IMR-90 (cell line): ENCODE results near the gene DHH. TPM values are rescaled to one million over a fixed set of nuclear protein-coding genes. Genes with fewer than 3 reads are reported as not detected.

Experiments
- ATAC-seq: fragments of 200-7000 bp; cut with Tn5 transposase; 2 replicates; pipeline ENCODE4 v1.9.1; 2020; ENCODE audit warnings: low read depth, mild to moderate bottlenecking, moderate library complexity
- BruUV-seq: library from RNA; stranded (reverse); fragments of 400-500 nt; replicated peaks from 2 replicates; lab custom pipeline; 2021; lab: Mats Ljungman, UMichigan
- CTCF ChIA-PET: fragments of 300-600 bp; formaldehyde crosslinking; extraction: SDS; loops from one replicate; lab custom pipeline; 2021; ENCODE audit warnings: antibody characterized with exemption; lab: Yijun Ruan, JAX
- POLR2A ChIA-PET: fragments of 300-600 bp; sonication (Branson Sonifier 250); formaldehyde crosslinking; loops from one replicate; lab custom pipeline; 2022; ENCODE audit warnings: antibody characterized with exemption; ENCODE audit not compliant: unreplicated experiment; lab: Charles Lee
- DNase-seq: peaks from one replicate; pipeline ENCODE4 v3.0.0; 2013
- H2AFZ ChIP-seq: replicated peaks from 2 replicates; pipeline ENCODE3; 2013; ENCODE audit warnings: low read length, mild to moderate bottlenecking; ENCODE audit not compliant: poor library complexity
- H2AK5ac ChIP-seq: 2 replicates; pipeline ENCODE4 v1.6.1; 2013; ENCODE audit warnings: low read depth, low read length, inconsistent platforms
- H2AK9ac ChIP-seq: replicated peaks from 2 replicates; pipeline ENCODE3; 2013; ENCODE audit warnings: mild to moderate bottlenecking, low read depth, low read length, moderate library complexity; ENCODE audit not compliant: poor library complexity
- H2BK120ac ChIP-seq: 2 replicates; pipeline ENCODE4 v1.6.1; 2013; ENCODE audit warnings: low read depth, low read length, inconsistent platforms
- H2BK15ac ChIP-seq: 3 replicates; pipeline ENCODE4 v1.6.1; 2013; ENCODE audit warnings: low read depth, low read length, inconsistent platforms
- H2BK20ac ChIP-seq: 2 replicates; pipeline ENCODE4 v1.6.1; 2013; ENCODE audit warnings: low read depth, mild to moderate bottlenecking, inconsistent platforms, low read length, moderate library complexity
- H2BK5ac ChIP-seq: 2 replicates; pipeline ENCODE4 v1.6.1; 2013; ENCODE audit warnings: mild to moderate bottlenecking, low read depth, low read length, inconsistent platforms; ENCODE audit not compliant: poor library complexity, severe bottlenecking
- H3K14ac ChIP-seq: replicated peaks from 2 replicates; pipeline ENCODE4 v1.6.1; 2013; ENCODE audit warnings: low read depth, low read length, inconsistent platforms
- H3K18ac ChIP-seq: 2 replicates; pipeline ENCODE4 v1.6.1; 2013; ENCODE audit warnings: low read depth, low read length, control low read depth
- H3K23ac ChIP-seq: 2 replicates; pipeline ENCODE4 v1.6.1; 2013; ENCODE audit warnings: low read depth, low read length, inconsistent platforms
- H3K27ac ChIP-seq: 2 replicates; pipeline ENCODE4 v1.5.1; 2013; ENCODE audit warnings: mild to moderate bottlenecking, control low read depth, low read length; ENCODE audit not compliant: insufficient read depth
- H3K27me3 ChIP-seq: 2 replicates; pipeline ENCODE4 v1.6.1; 2013; ENCODE audit warnings: low read length; ENCODE audit not compliant: control insufficient read depth, insufficient read depth
- H3K36me3 ChIP-seq: 2 replicates; pipeline ENCODE4 v1.6.1; 2013; ENCODE audit warnings: low read length, mixed read lengths; ENCODE audit not compliant: control insufficient read depth, insufficient read depth
- H3K4ac ChIP-seq: 2 replicates; pipeline ENCODE4 v1.6.1; 2013; ENCODE audit warnings: low read depth, low read length, inconsistent platforms
- H3K4me1 ChIP-seq: 2 replicates; pipeline ENCODE4 v1.6.1; 2013; ENCODE audit warnings: low read length, mixed read lengths; ENCODE audit not compliant: control insufficient read depth, insufficient read depth
- H3K4me2 ChIP-seq: 2 replicates; pipeline ENCODE4 v1.6.1; 2013; ENCODE audit warnings: low read depth, mild to moderate bottlenecking, control low read depth, low read length, moderate library complexity
- H3K4me3 ChIP-seq: 2 replicates; pipeline ENCODE4 v1.5.1; 2013; ENCODE audit warnings: low read depth, mild to moderate bottlenecking, control low read depth, low read length, moderate library complexity; ENCODE audit not compliant: insufficient read depth
- H3K56ac ChIP-seq: 2 replicates; pipeline ENCODE4 v1.6.1; 2013; ENCODE audit warnings: low read length, inconsistent platforms; ENCODE audit not compliant: insufficient read depth; ENCODE audit errors: extremely low read depth
- H3K79me1 ChIP-seq, 2 experiments: 2 replicates each; pipeline ENCODE4 v1.6.1; 2013; ENCODE audit warnings: low read length in 2 of 2, inconsistent platforms in 1 of 2, low read depth in 1 of 2
- H3K9ac ChIP-seq: 2 replicates; pipeline ENCODE4 v1.6.1; 2013; ENCODE audit warnings: low read depth, low read length, control low read depth
- H3K9me1 ChIP-seq: 2 replicates; pipeline ENCODE4 v1.6.1; 2013; ENCODE audit warnings: low read length, inconsistent platforms; ENCODE audit not compliant: insufficient read depth
- H3K9me3 ChIP-seq: 2 replicates; pipeline ENCODE4 v1.6.1; 2013; ENCODE audit warnings: low read length; ENCODE audit not compliant: control insufficient read depth, insufficient read depth
- H4K20me1 ChIP-seq: 2 replicates; pipeline ENCODE4 v1.6.1; 2013; ENCODE audit warnings: low read length, inconsistent platforms; ENCODE audit not compliant: insufficient read depth
- H4K5ac ChIP-seq: 2 replicates; pipeline ENCODE4 v1.6.1; 2013; ENCODE audit warnings: mild to moderate bottlenecking, low read depth, low read length, control low read depth
- H4K8ac ChIP-seq, 2 experiments: 2 replicates each; pipeline ENCODE4 v1.6.1; 2013; ENCODE audit warnings: low read depth in 2 of 2, low read length in 2 of 2, control low read depth in 1 of 2, inconsistent platforms in 1 of 2
- H4K91ac ChIP-seq: 2 replicates; pipeline ENCODE4 v1.6.1; 2013; ENCODE audit warnings: low read depth, low read length, inconsistent platforms; ENCODE audit not compliant: insufficient read depth
- FOS ChIP-seq: fragments of 150-350 bp; IDR thresholded peaks from 2 replicates; pipeline ENCODE4 v1.6.1; 2016; ENCODE audit warnings: low read depth, low read length
- MAFK ChIP-seq: IDR thresholded peaks from 2 replicates; pipeline ENCODE4 v1.6.1; 2012; ENCODE audit warnings: low read depth, low read length, improper control_type of control experiment
- MXI1 ChIP-seq: IDR thresholded peaks from 2 replicates; pipeline ENCODE4 v1.6.1; 2012; ENCODE audit warnings: low read depth, mild to moderate bottlenecking, low read length, moderate library complexity, borderline replicate concordance
- NFE2L2 ChIP-seq: fragments of 150-350 bp; IDR thresholded peaks from 2 replicates; pipeline ENCODE4 v1.6.1; 2016; ENCODE audit warnings: low read depth, mild to moderate bottlenecking, low read length
- POLR2A ChIP-seq: IDR thresholded peaks from 2 replicates; pipeline ENCODE4 v1.6.1; 2012; ENCODE audit warnings: mild to moderate bottlenecking, low read depth, low read length
- RFX5 ChIP-seq: IDR thresholded peaks from 2 replicates; pipeline ENCODE4 v1.8.0; 2012; ENCODE audit warnings: low read depth, mild to moderate bottlenecking, low read length, moderate library complexity
- SMC3 ChIP-seq: fragments of 150-350 bp; IDR thresholded peaks from 2 replicates; pipeline ENCODE4 v1.6.1; 2016; ENCODE audit warnings: low read depth, mild to moderate bottlenecking, antibody characterized with exemption, low read length, moderate library complexity
- WGBS, 2 experiments: methylation state at CpG; one replicate each; pipeline versions ENCODE4 v1.1.5 to v1.1.7; 2013; ENCODE audit warnings: missing lambda C conversion rate in 2 of 2; ENCODE audit not compliant: insufficient read length in 1 of 2; ENCODE audit errors: extremely low coverage in 2 of 2; 5-methylcytosine and 5-hydroxymethylcytosine counted together
- dilution Hi-C: fragments of 300-500 bp; cut with HindIII; formaldehyde crosslinking; loops from one replicate; pipeline ENCODE4 v1.14.3; 2018; ENCODE audit warnings: low sequenced_read_pairs; ENCODE audit not compliant: unreplicated experiment
- in situ Hi-C: fragments of 300-500 bp; cut with MboI; formaldehyde crosslinking; loops from 3 replicates; pipeline ENCODE4 v1.14.3; 2019; ENCODE audit warnings: low sequenced_read_pairs, inconsistent platforms, mixed read lengths
- intact Hi-C: fragments of 100-400 bp; cut with micrococcal nuclease; formaldehyde crosslinking; loops from 2 replicates; pipeline ENCODE4 v1.10.0; 2022
- polyA plus RNA-seq, 3 experiments: library from polyadenylated mRNA; depleted of rRNA; stranded (reverse); fragments of >200 nt; gene quantifications; 2 replicates each; pipeline ENCODE4 v1.2.3, GENCODE V29; 2012; ENCODE audit warnings: low replicate concordance in 1 of 3
- total RNA-seq: library from RNA; depleted of rRNA; stranded (reverse); fragments of >200 nt; gene quantifications from 2 replicates; pipeline ENCODE4 v1.2.3, GENCODE V29; 2012
- TF ChIP-seq, protein P1 (sequence below): conservative IDR thresholded peaks from 2 replicates; pipeline ENCODE4 v1.5.1; 2012; ENCODE audit warnings: mild to moderate bottlenecking, low read depth, low read length, improper control_type of control experiment

DHH gene
- total and polyA plus RNA-seq, 2 of the 4 experiments (the other 2 are of a cell fraction), result under 0.01 to 0.07 TPM

GRCh38 chr12:49049566-49050224 lies 44.9 kb downstream of the DHH start:
- Histone ChIP-seq H2AK5ac (peak overlapping the region; percentile 85), H3K9me1 (peaks cover 12% of the 10 kb centered on the region), H4K8ac (peak overlapping the region in 1 of 2 experiments; percentile 66; a peak in 1 of 4 replicates), H3K9me3 (no peaks in the 10 kb centered on the region), H3K4me2 (peak overlapping the region; percentile 13; the same call in 1 of the 2 replicates), H3K36me3 (peaks cover 90% of the 10 kb centered on the region), H3K56ac (no peak overlapping the region), H2BK20ac (no peak overlapping the region), H4K20me1 (peaks cover 74% of the 10 kb centered on the region), H3K79me1 (peaks cover 49 to 81% of the 10 kb centered on the region in 2 experiments), H2BK15ac (no peak overlapping the region), H3K9ac (no peak overlapping the region), H3K23ac (no peak overlapping the region), H3K4me3 (no peak overlapping the region), H2BK5ac (peak overlapping the region; percentile 68), H4K91ac (no peak overlapping the region), H2BK120ac (no peak overlapping the region), H3K18ac (no peak overlapping the region), H4K5ac (no peak overlapping the region), H2AK9ac (peak overlapping the region; percentile 93), H3K14ac (peak overlapping the region; percentile 75; the same call in 1 of the 2 replicates), H3K4ac (peak overlapping the region; percentile 63; the same call in 1 of the 2 replicates), H3K27ac (peak overlapping the region; percentile 9; the same call in 1 of the 2 replicates), H3K27me3 (no peaks in the 10 kb centered on the region), H3K4me1 (peaks cover 7% of the 10 kb centered on the region), H2AFZ (peak overlapping the region; percentile 16)
- intact Hi-C loops (no loop called here), dilution Hi-C loops (no loop called here), in situ Hi-C loops (no loop called here)
- ATAC-seq (peak; percentile 95), DNase-seq (peak; percentile 76)
- POLR2A ChIA-PET, result no interaction called here
- BruUV-seq, result no TSS peak
- 43% methylated on average over 2 of the region's 20 CpGs; no CpG with 5 or more reads in 1 of the 2 experiments for WGBS, 2 experiments
- CTCF ChIA-PET, result interaction anchor here (1.0 kb wide), 1 partner anchor 14 kb away, joined by 4 read pairs; no protein-coding TSS in a partner anchor
- no peak for TF ChIP-seq NFE2L2
- TF ChIP-seq MXI1, result no peak
- TF ChIP-seq, protein P1, sequence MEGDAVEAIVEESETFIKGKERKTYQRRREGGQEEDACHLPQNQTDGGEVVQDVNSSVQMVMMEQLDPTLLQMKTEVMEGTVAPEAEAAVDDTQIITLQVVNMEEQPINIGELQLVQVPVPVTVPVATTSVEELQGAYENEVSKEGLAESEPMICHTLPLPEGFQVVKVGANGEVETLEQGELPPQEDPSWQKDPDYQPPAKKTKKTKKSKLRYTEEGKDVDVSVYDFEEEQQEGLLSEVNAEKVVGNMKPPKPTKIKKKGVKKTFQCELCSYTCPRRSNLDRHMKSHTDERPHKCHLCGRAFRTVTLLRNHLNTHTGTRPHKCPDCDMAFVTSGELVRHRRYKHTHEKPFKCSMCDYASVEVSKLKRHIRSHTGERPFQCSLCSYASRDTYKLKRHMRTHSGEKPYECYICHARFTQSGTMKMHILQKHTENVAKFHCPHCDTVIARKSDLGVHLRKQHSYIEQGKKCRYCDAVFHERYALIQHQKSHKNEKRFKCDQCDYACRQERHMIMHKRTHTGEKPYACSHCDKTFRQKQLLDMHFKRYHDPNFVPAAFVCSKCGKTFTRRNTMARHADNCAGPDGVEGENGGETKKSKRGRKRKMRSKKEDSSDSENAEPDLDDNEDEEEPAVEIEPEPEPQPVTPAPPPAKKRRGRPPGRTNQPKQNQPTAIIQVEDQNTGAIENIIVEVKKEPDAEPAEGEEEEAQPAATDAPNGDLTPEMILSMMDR, result no peak
- no peak for TF ChIP-seq POLR2A
- TF ChIP-seq MAFK, result no peak
- no peak for TF ChIP-seq RFX5
- TF ChIP-seq FOS, result peak; percentile 90
- TF ChIP-seq SMC3, result no peak
